Activated T-helper 1 cell treated with Interleukin-2 at 50 U/mL for 16 hours (primary cell): ENCODE data around the gene ZSCAN32.

Source experiments
- DNase-seq: peaks from one replicate; pipeline ENCODE4 v3.0.0-alpha.2; 2020; ENCODE audit warnings: low read depth

ZSCAN32 gene

GRCh38 chr16:3356118-3356517 lies 44.7 kb downstream of the ZSCAN32 start:
- DNase-seq = no peak

GRCh38 chr16:3355589-3355988 lies 45.2 kb downstream of the ZSCAN32 start, which contains the start of gene OR2C1:
TSS of gene OR2C1 (plus strand) at chr16:3355889. CDS start at chr16:3355941, 52 bp downstream.
- no peak for DNase-seq

DNA sequence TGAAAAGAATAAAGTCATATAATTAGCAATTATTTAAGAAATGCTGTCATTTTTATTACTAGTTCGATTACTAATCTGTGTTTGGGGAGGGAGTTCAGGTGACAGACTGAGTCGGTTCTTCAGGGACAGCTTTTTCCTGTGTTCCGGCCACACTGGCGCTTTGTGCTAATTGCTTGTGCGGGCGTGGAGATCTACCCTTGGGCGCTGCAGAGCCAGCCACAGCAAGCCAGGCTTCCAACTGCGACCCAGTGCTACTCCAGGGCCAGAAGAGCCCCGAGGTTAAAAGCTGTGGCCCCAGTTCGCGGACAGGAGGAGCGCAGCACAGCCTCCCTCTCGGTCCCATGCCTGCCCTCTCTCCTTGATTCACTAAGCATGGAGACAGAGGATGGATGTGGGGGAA lies 51.6 kb downstream of the ZSCAN32 start:
- no peak for DNase-seq

GRCh38 chr16:3348547-3349167 lies 52.1 kb downstream of the ZSCAN32 start:
- no peak for DNase-seq

GRCh38 chr16:3347586-3347985 lies 53.2 kb downstream of the ZSCAN32 start:
- no peak for DNase-seq

GRCh38 chr16:3346041-3346440 lies 54.8 kb downstream of the ZSCAN32 start:
- no peak for DNase-seq
